ELF-1 (cell line): ENCODE results near the gene IL3RA.
"Not testable (repeated sequence)": the region's sequence is repeated elsewhere in the genome, so short reads cannot be mapped to it uniquely, and the experiment has no call there.

Experiments
- DNase-seq: peaks from one replicate; pipeline ENCODE4 v3.0.0-alpha.2; 2016; ENCODE audit warnings: low read depth, low spot score

The IL3RA gene

GRCh38 chrX:1423215-1423614 is 86.6 kb downstream of the IL3RA start:
- no peak for DNase-seq

- no peak for DNase-seq
Observed at GRCh38 chrX:1424147-1424851, 87.7 kb downstream of the IL3RA start.

GRCh38 chrX:1425381-1425780 is 88.8 kb downstream of the IL3RA start:
- DNase-seq, result no peak

- not testable (repeated sequence) for DNase-seq
Observed at GRCh38 chrX:1426321-1426720, 89.7 kb downstream of the IL3RA start.

GRCh38 chrX:1427756-1428155 is 91.2 kb downstream of the IL3RA start:
- no peak for DNase-seq

- no peak for DNase-seq
Observed at GRCh38 chrX:1430451-1430850, 93.9 kb downstream of the IL3RA start.
